K562 (cell line): ENCODE results near the gene GRIK5. TPM values are rescaled to one million over a fixed set of nuclear protein-coding genes. Genes with fewer than 3 reads are reported as not detected.
A peak's percentile ranks its signal among the peaks of the same experiment; 100 is the strongest.

ENCODE experiments used
- ATAC-seq: fragments of 200-7000 bp; cut with Tn5 transposase; 3 replicates; pipeline ENCODE4 v1.9.1; 2020; ENCODE audit warnings: moderate library complexity
- Bru-seq: library from RNA; stranded (reverse); fragments of 400-500 nt; gene quantifications from one replicate; lab custom pipeline; 2021; lab: Mats Ljungman, UMichigan
- BruChase-seq, 2 experiments: library from RNA; stranded (reverse); fragments of 400-500 nt; gene quantifications; one replicate each; lab custom pipeline; 2021; lab: Mats Ljungman, UMichigan
- BruUV-seq: library from RNA; stranded (reverse); fragments of 400-500 nt; replicated peaks from 2 replicates; lab custom pipeline; 2021; lab: Mats Ljungman, UMichigan
- CTCF ChIA-PET: fragments of 300-600 bp; formaldehyde crosslinking; extraction: SDS; loops from one replicate; lab custom pipeline; 2021; ENCODE audit warnings: low intra/inter-chr PET ratio; lab: Yijun Ruan, JAX
- POLR2A ChIA-PET: fragments of 300-600, 350-650 bp; sonication (Branson Sonifier 250); formaldehyde crosslinking; extraction: SDS; loops from one replicate; lab custom pipeline; 2021; ENCODE audit warnings: antibody characterized with exemption, inconsistent platforms; lab: Yijun Ruan, JAX
- DNase-seq, 4 experiments: peaks; one replicate each; pipeline versions ENCODE4 v3.0.0 to v3.0.0-alpha.2; 2011 to 2018; ENCODE audit warnings: low spot score in 3 of 4, mixed read lengths in 3 of 4; ENCODE audit errors: extremely low read depth in 1 of 4
- FAIRE-seq: peaks from 2 replicates; lab custom pipeline; 2011; peaks lifted over from hg19 to GRCh38; lab: Jason Lieb, UNC
- H2AFZ ChIP-seq: 2 replicates; pipeline ENCODE4 v1.6.0; 2011; ENCODE audit warnings: low read depth, low read length, control low read depth, inconsistent platforms
- H3K27ac ChIP-seq: fragments of 200-600 bp; 3 replicates; pipeline ENCODE4 v1.8.0; 2011; ENCODE audit warnings: low read depth, mild to moderate bottlenecking, control low read depth, inconsistent platforms, low read length, moderate library complexity, mixed read lengths; ENCODE audit errors: extremely low read depth
- H3K27me3 ChIP-seq, 2 experiments: fragments of 300-600 bp in 1 of 2; 2 replicates in 1 of 2; 3 replicates in 1 of 2; pipeline versions ENCODE4 v1.6.0 to v1.8.0; 2011; ENCODE audit warnings: inconsistent platforms in 2 of 2, low read length in 2 of 2, mild to moderate bottlenecking in 1 of 2, mixed read lengths in 1 of 2, moderate library complexity in 1 of 2; ENCODE audit not compliant: control insufficient read depth in 2 of 2, insufficient read depth in 2 of 2
- H3K36me3 ChIP-seq: fragments of 300-600 bp; 3 replicates; pipeline ENCODE4 v1.8.0; 2011; ENCODE audit warnings: mild to moderate bottlenecking, low read length, inconsistent platforms; ENCODE audit not compliant: control insufficient read depth, insufficient read depth
- H3K4me1 ChIP-seq, 2 experiments: fragments of 200-600 bp in 1 of 2; replicated peaks in 1 of 2; 2 replicates in 1 of 2; 3 replicates in 1 of 2; pipeline versions ENCODE4 v1.5.1 to v1.8.0; 2011; ENCODE audit warnings: inconsistent platforms in 2 of 2, low read length in 2 of 2, mild to moderate bottlenecking in 1 of 2, mixed read lengths in 1 of 2, moderate library complexity in 1 of 2; ENCODE audit not compliant: control insufficient read depth in 2 of 2, insufficient read depth in 2 of 2
- H3K4me2 ChIP-seq: 2 replicates; pipeline ENCODE4 v1.6.1; 2011; ENCODE audit warnings: low read length, control low read depth, inconsistent platforms, mixed read lengths; ENCODE audit not compliant: insufficient read depth
- H3K4me3 ChIP-seq: fragments of 200-600 bp; sonication (generic), shearing (Covaris generic); 2 replicates; pipeline ENCODE4 v1.5.1; 2016; ENCODE audit warnings: control low read depth, inconsistent platforms
- H3K79me2 ChIP-seq: fragments of 200-600 bp; 3 replicates; pipeline ENCODE4 v1.8.0; 2011; ENCODE audit warnings: low read length, inconsistent platforms; ENCODE audit not compliant: control insufficient read depth, insufficient read depth
- H3K9ac ChIP-seq, 2 experiments: 2 replicates each; pipeline versions ENCODE4 v1.6.0 to v1.6.1; 2011; ENCODE audit warnings: low read depth in 2 of 2, low read length in 2 of 2, control low read depth in 1 of 2, inconsistent platforms in 1 of 2, mild to moderate bottlenecking in 1 of 2, mixed read lengths in 1 of 2; ENCODE audit not compliant: insufficient read depth in 1 of 2
- H3K9me1 ChIP-seq: one replicate; pipeline ENCODE4 v1.6.0; 2011; ENCODE audit warnings: inconsistent platforms, mild to moderate bottlenecking, low read length, moderate library complexity; ENCODE audit not compliant: control insufficient read depth, insufficient read depth
- H3K9me3 ChIP-seq: replicated peaks from 2 replicates; pipeline ENCODE4 v1.5.1; 2011; ENCODE audit warnings: low read depth, low read length, inconsistent platforms; ENCODE audit not compliant: control insufficient read depth, insufficient read depth
- H4K20me1 ChIP-seq: replicated peaks from 2 replicates; pipeline ENCODE4 v1.6.1; 2011; ENCODE audit warnings: low read length, inconsistent platforms, mixed read lengths; ENCODE audit not compliant: control insufficient read depth, insufficient read depth
- KDM1A ChIP-seq, 2 experiments: fragments of 450-650 bp; IDR thresholded peaks; 2 replicates each; pipeline ENCODE4 v1.6.1; 2016; ENCODE audit warnings: mild to moderate bottlenecking in 2 of 2
- PTBP1 ChIP-seq: fragments of 200-400 bp; formaldehyde crosslinking; IDR thresholded peaks from 2 replicates; pipeline ENCODE4 v1.6.1; 2017; ENCODE audit warnings: low read depth, low read length
- VEZF1 ChIP-seq: fragments of 200-800 bp; sonication (Bioruptor generic); IDR thresholded peaks from 2 replicates; pipeline ENCODE4 v1.6.1; 2017; ENCODE audit warnings: missing genetic modification characterization, missing compliant biosample characterization
- ZNF184 ChIP-seq: sonication (generic); formaldehyde crosslinking; IDR thresholded peaks from 2 replicates; pipeline ENCODE4 v1.5.0; 2020; ENCODE audit warnings: missing genetic modification reagents
- ZNF263 ChIP-seq: sonication (generic); formaldehyde crosslinking; IDR thresholded peaks from 2 replicates; pipeline ENCODE4 v1.8.0; 2022; ENCODE audit warnings: mild to moderate bottlenecking, missing genetic modification reagents, borderline replicate concordance
- ZNF764 ChIP-seq: fragments of 250-450 bp; sonication (Bioruptor Pico); IDR thresholded peaks from 2 replicates; pipeline ENCODE4 v1.4.0; 2020; ENCODE audit warnings: low read depth, mild to moderate bottlenecking, moderate library complexity
- WGBS: fragments of 100-300 bp; shearing (Covaris generic); methylation state at CpG from one replicate; pipeline ENCODE4 v1.1.6; 2016; ENCODE audit warnings: low coverage, mixed read lengths; ENCODE audit not compliant: insufficient coverage; ENCODE audit errors: missing lambda C conversion rate; 5-methylcytosine and 5-hydroxymethylcytosine counted together
- in situ Hi-C: fragments of 300-500 bp; cut with MboI; formaldehyde crosslinking; loops from 4 replicates; pipeline ENCODE4 v1.15.0; 2018; ENCODE audit warnings: inconsistent platforms, mixed read lengths
- intact Hi-C: fragments of 100-400 bp; cut with micrococcal nuclease; formaldehyde crosslinking; loops from 2 replicates; pipeline ENCODE4 v1.14.2; 2022
- long read RNA-seq, 3 experiments: library from polyadenylated mRNA in 2 of 3; library from RNA in 1 of 3; unstranded in 2 of 3; stranded (forward) in 1 of 3; transcript quantifications; one replicate each; pipeline ENCODE4 v2.0.0, GENCODE V29; 2019 to 2022
- polyA minus RNA-seq, 3 experiments: library from RNA; depleted of rRNA, polyadenylated mRNA; stranded (reverse); fragments of >200 nt; gene quantifications; 2 replicates each; pipeline ENCODE4 v1.2.3, GENCODE V29; 2011
- polyA plus RNA-seq, 8 experiments: library from polyadenylated mRNA; depleted of rRNA in 4 of 8; stranded (reverse) in 5 of 8; unstranded in 3 of 8; fragments of >200 nt; fragmentation: Nextera tagmentation in 2 of 8; fragmentation: Illumina TruSeq in 1 of 8; extraction: Ambion mirVana in 2 of 8; extraction: Trizol in 1 of 8; gene quantifications; 2 replicates each; pipeline versions ENCODE4 v1.2.1 to v1.2.3, GENCODE V29; 2011 to 2014; ENCODE audit warnings: inconsistent platforms in 1 of 8, missing spikeins in 1 of 8
- total RNA-seq, 7 experiments: library from RNA; depleted of rRNA in 6 of 7; stranded (reverse); fragments of >200 nt in 6 of 7; fragmentation: Illumina TruSeq in 2 of 7; extraction: Trizol in 2 of 7; gene quantifications; 2 replicates each; pipeline versions ENCODE4 v1.2.1 to v1.2.3, GENCODE V29; 2011 to 2021; ENCODE audit warnings: low replicate concordance in 1 of 7

GRIK5 gene
- total RNA-seq (2011; cell fraction: chromatin; rRNA removed; ENCODE audit: low replicate concordance), result 0.12 and 1.3 TPM in 2 replicates
- total RNA-seq (2011; cell fraction: nucleolus; rRNA removed), result 0.50 and 0.53 TPM in 2 replicates
- total RNA-seq (2011; cell fraction: nucleoplasm; rRNA removed), result 0.29 and 0.31 TPM in 2 replicates
- total RNA-seq (2014; rRNA removed) (0.27 and 0.29 TPM in 2 replicates), total RNA-seq (2014; rRNA removed; fragmentation: Illumina TruSeq; extraction: Trizol) (0.55 TPM in 1 of 2 replicates, not detected in the other), total RNA-seq (2015; rRNA removed; fragmentation: Illumina TruSeq; extraction: Trizol) (0.40 TPM in 1 of 2 replicates, not detected in the other), total RNA-seq (2021) (0.51 and 0.58 TPM in 2 replicates), polyA plus RNA-seq (2011; rRNA removed) (0.04 and 0.09 TPM in 2 replicates), polyA plus RNA-seq (2014; fragmentation: Illumina TruSeq; extraction: Trizol) (0.06 and 0.12 TPM in 2 replicates), polyA plus RNA-seq (2014; fragmentation: Nextera tagmentation; extraction: Ambion mirVana) (not detected), polyA plus RNA-seq (2014; rRNA removed) (0.04 and 0.27 TPM in 2 replicates), polyA minus RNA-seq (2011; rRNA and poly(A)+ RNA removed) (0.06 and 0.63 TPM in 2 replicates), Bru-seq, nascent RNA (percentile 17 among the genes with signal in this experiment), BruChase-seq, experiment 1, labeled RNA remaining after a 2-hour chase (percentile 15 among the genes with signal in this experiment), BruChase-seq, experiment 2, labeled RNA remaining after a 6-hour chase (percentile 17 among the genes with signal in this experiment)
- polyA plus RNA-seq (2011; cell fraction: cytosol; rRNA removed), result 0.04 and 0.06 TPM in 2 replicates
- 0.27 and 0.48 TPM in 2 replicates for polyA plus RNA-seq (2011; cell fraction: nucleus; rRNA removed)
- polyA plus RNA-seq (2012), result 0.34 and 11.2 TPM in 2 replicates
- polyA minus RNA-seq (2011; cell fraction: cytosol; rRNA and poly(A)+ RNA removed), result not detected in 2 replicates
- 0.33 TPM in 1 of 2 replicates, not detected in the other for polyA minus RNA-seq (2011; cell fraction: nucleus; rRNA and poly(A)+ RNA removed)
- long read RNA-seq, experiment 1, result 0 reads
- long read RNA-seq, experiment 2, partial matches to known transcripts, result 0 of 1 reads
- long read RNA-seq, experiment 2, other reads (novel, unspliced or antisense), result 0 of 1 reads
- long read RNA-seq, experiment 3, result 0 reads

DNA sequence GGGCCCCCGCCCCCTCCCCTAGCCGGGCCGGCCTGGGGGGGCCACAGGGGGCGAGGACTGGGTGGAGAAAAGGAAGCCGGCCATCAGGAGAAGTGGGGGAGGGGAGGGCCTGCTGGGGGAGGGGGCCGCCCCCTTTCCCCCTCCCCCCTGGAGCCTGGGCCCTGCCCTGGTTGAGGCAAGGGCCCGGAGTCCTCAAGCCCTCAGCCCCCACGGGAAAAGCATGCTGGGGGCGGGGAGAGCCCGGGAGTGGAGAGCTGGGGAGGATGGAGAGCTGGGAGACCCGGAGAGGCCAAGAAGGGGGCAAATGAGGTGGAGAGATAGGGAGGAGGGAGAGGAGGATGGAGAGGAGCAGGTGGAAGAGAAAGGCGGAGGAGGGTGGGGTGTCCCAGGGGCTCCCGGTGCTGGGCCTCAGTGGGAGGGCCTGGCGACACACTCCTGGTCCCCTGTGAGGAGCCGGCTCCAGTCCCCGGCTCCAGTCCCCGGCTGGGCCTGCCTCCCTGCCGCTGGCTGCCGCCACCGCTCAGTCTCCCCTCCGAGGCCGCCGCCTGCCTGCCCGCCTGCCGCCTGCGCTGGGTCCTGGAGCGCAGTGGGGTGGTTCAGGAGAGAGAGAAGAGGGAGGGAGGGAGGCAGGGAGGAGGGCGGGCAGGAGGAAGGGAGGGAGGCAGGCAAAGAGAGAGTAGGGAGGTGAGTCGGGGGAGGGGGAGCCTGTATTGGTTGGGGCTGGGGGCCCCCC, at the start of gene GRIK5:
TSS of gene GRIK5 (minus strand) at position 588 of the 733 bp plus-strand sequence. CDS start 4,436 bp downstream, outside the sequence.
- no peaks in the 10 kb centered on the region for H3K9me1 ChIP-seq
- no peak within 1 kb of the TSS for H3K9ac ChIP-seq
- DNase-seq, result no peak
- H3K4me2 ChIP-seq, result no peak within 1 kb of the TSS
- H4K20me1 ChIP-seq, result no peaks in the 10 kb centered on the region
- peaks cover 4% of the 10 kb centered on the region; the same call in 2 of the 3 replicates for H3K79me2 ChIP-seq
- POLR2A ChIA-PET, result no interaction called here
- in situ Hi-C loops, result no loop called here
- H3K27me3 ChIP-seq, result peaks cover 12 to 32% of the 10 kb centered on the region in 2 experiments; a peak in 4 of 5 replicates
- H3K36me3 ChIP-seq, result no peaks in the 10 kb centered on the region
- TF ChIP-seq ZNF764 (CRISPR knock-in tag), result no peak
- peak in 1 of 2 experiments; percentile 53; a peak in 1 of 4 replicates for TF ChIP-seq KDM1A (IDR thresholded peaks at IDR 0.05)
- TF ChIP-seq VEZF1 (CRISPR knock-in tag), result peak; percentile 33; the same call in 1 of the 2 replicates
- TF ChIP-seq PTBP1, result no peak
- TF ChIP-seq ZNF184 (CRISPR knock-in tag), result no peak
- TF ChIP-seq ZNF263 (CRISPR knock-in tag), result peak; percentile 89
- ATAC-seq, result no peak
- WGBS, result 39% methylated on average over 12 of the region's 29 CpGs
- no peak within 1 kb of the TSS for H3K4me3 ChIP-seq
- no peak within 1 kb of the TSS for H3K27ac ChIP-seq
- intact Hi-C loops, result no loop called here
- no peak within 1 kb of the TSS for H2AFZ ChIP-seq
- CTCF ChIA-PET, result no interaction called here
- FAIRE-seq, result no peak
- H3K9me3 ChIP-seq, result no peaks in the 10 kb centered on the region
- BruUV-seq, result no TSS peak
- H3K4me1 ChIP-seq, result peaks cover 4 to 31% of the 10 kb centered on the region in 2 experiments
